ENCODE measurements around the gene IDE. TPM values are rescaled to one million over a fixed set of nuclear protein-coding genes. Genes with fewer than 3 reads are reported as not detected.

IDE gene
- total and polyA plus RNA-seq, 2 donors (not counting 3 experiments of a cell fraction or from before 2014, with no cell fraction given), result 10.7 to 52.6 TPM

GRCh38 chr10:92567952-92568600, 5.8 kb downstream of the IDE start:
- CTCF ChIA-PET, result interaction anchor here (1.0 to 1.7 kb wide), 3 partner anchors 48 to 51 kb away, joined by 3 to 7 read pairs (median 5); no protein-coding TSS in a partner anchor
- no peak overlapping the region for H3K4me2 ChIP-seq (ENCODE audit: insufficient read depth, low read length)
- no TSS peak for BruUV-seq (replicated peaks)
- no peaks in the 10 kb centered on the region for H3K9me1 ChIP-seq (replicated peaks; ENCODE audit: control insufficient read depth, extremely low read depth, insufficient read depth, low read length)
- H3K9ac ChIP-seq (replicated peaks; ENCODE audit: extremely low read depth, insufficient read depth, low read length), result no peak overlapping the region
- TF ChIP-seq EZH2 (IDR thresholded peaks at IDR 0.05; ENCODE audit: borderline replicate concordance, low read depth, low read length, severe bottlenecking) (no peak), MYC (IDR thresholded peaks at IDR 0.05; ENCODE audit: low read depth, low read length) (no peak), CTCF (IDR thresholded peaks at IDR 0.05; ENCODE audit: extremely low read depth in 1 of 2, insufficient read depth in 1 of 2, low read depth in 1 of 2, low read length in 2 of 2) (no peak), POLR2AphosphoS5 (IDR thresholded peaks at IDR 0.05; ENCODE audit: insufficient read depth, low read depth, low read length) (no peak), GATA2 (IDR thresholded peaks at IDR 0.05; ENCODE audit: insufficient read depth, insufficient read length, low read depth, low read length) (no peak), POLR2A (IDR thresholded peaks at IDR 0.05; ENCODE audit: low read depth, low read length) (no peak), JUN (IDR thresholded peaks at IDR 0.05; ENCODE audit: borderline replicate concordance, insufficient read depth, insufficient read length, low read depth) (peak; percentile 6), MAX (IDR thresholded peaks at IDR 0.05; ENCODE audit: insufficient read depth, insufficient read length) (no peak), FOS (IDR thresholded peaks at IDR 0.05; ENCODE audit: borderline replicate concordance, insufficient read depth, low read length) (peak; percentile 50)
- no peak overlapping the region for H3K4me3 ChIP-seq (replicated peaks in 1 of 3; ENCODE audit: insufficient read depth in 1 of 3, low read depth in 1 of 3, low read length in 3 of 3)
- peaks cover 0 to 2% of the 10 kb centered on the region in 2 experiments for H3K36me3 ChIP-seq (ENCODE audit: control insufficient read depth in 2 of 2, extremely low read depth in 1 of 2, insufficient read depth in 2 of 2, low read length in 2 of 2)
- FAIRE-seq (peak; percentile 86), DNase-seq (ENCODE audit: low read depth, low spot score) (peak; percentile 32)
- no peak overlapping the region for H3K27ac ChIP-seq (ENCODE audit: insufficient read depth, low read depth, low read length)
- dilution Hi-C loops (cut with MboI; ENCODE audit: extremely low pct_ligation_motif_present, low sequenced_read_pairs), result no loop called here
- no peak overlapping the region for H2AFZ ChIP-seq (ENCODE audit: low read depth, low read length)
- H3K4me1 ChIP-seq (ENCODE audit: control insufficient read depth, extremely low read depth, insufficient read depth, low read length), result peaks cover 15% of the 10 kb centered on the region
- intact Hi-C loops (cut with micrococcal nuclease), result no loop called here
- H3K27me3 ChIP-seq (ENCODE audit: control insufficient read depth in 2 of 2, insufficient read depth in 2 of 2, low read length in 2 of 2), result no peaks in the 10 kb centered on the region
- H3K79me2 ChIP-seq (ENCODE audit: control insufficient read depth, insufficient read depth, low read length), result peaks cover 63% of the 10 kb centered on the region
- POLR2A ChIA-PET, result no interaction called here
- H3K9me3 ChIP-seq (replicated peaks; ENCODE audit: control insufficient read depth, insufficient read depth, low read length), result no peaks in the 10 kb centered on the region
- H4K20me1 ChIP-seq (replicated peaks; ENCODE audit: control insufficient read depth, extremely low read depth, insufficient read depth, low read length), result no peaks in the 10 kb centered on the region
